Femur (tissue), 1 donor: ENCODE measurements around the gene NDUFS2.

ENCODE experiments used
- DNase-seq: peaks from one replicate; pipeline ENCODE4 v3.0.0-alpha.2; 2017

The NDUFS2 gene

DNA sequence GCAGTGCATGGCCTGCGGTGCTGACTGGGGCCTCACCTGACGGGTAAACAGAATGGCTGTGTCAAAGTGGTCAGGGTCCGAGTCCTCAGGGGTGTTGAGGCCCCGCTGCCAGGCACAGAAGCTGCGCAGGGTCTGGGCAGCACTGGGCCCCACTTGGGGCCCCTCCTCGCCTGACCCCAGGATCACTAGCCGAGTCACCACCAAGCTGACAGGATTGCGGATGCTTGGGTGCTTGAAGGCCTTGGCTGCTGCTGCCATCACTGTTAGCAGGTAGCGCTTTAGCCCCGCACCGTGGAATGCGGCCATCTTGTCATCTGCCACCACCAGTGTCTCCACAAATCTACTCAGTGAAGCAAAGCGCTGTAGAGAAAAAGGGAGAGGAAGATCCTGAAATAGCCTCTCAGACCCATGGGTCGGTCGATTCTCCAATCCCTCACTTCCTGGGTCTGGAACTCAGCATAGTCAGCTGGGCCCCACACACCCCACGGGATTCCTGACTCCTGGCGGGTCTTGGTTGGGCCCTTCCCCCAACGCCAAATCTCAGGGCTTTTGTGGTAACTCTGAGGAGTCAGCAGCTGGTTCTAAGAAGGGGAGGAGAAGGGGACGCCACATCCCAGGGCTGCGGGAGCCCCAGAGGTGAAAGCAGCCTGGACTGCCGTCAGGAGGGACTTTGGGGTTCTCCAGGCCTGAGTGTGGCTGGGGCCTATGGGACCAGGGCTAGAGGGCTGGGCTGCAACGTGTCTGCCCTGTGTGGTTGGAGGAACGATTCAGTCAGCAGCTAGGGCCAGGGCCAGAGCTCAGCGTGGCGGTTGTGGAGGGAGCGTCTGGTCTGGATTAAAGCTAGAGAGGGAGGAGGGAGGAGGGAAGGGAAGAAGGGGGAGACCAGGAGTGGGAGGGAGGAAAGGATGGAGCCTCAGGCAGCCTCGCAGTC lies 5.4 kb upstream of the NDUFS2 start:
- DNase-seq = peak; percentile 93

GRCh38 chr1:161197560-161198193 lies 4.5 kb upstream of the NDUFS2 start:
- no peak for DNase-seq

GRCh38 chr1:161198194-161198896 lies 3.8 kb upstream of the NDUFS2 start:
- peak; percentile 82 for DNase-seq

DNA sequence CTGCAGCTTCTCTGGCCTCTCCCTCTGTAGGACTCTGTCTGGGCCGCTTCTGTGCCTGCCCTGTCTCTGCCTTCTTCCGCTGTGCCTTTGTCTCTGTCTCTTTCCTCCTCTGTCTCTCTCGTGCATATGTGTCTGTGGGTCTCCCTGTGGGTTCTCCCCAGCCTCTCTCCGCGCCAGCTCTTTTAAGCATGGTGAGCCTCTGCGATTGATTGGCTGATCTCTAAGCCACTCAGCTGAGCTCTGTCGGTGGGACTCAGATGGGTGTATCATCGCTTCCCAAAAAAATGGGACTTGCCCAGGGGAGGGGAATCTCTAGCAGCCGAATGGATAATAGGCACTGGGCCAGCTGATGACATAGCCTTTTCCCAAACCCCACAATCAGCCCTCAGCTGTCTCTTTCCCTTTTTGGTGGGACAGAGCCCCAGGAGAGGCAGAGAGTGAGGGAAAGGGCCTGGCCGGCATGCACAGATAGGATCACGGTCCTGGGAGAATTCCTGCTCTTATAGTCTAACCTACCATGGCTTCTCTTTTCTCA lies 3.2 kb upstream of the NDUFS2 start, which contains the start of gene ADAMTS4:
TSS of gene ADAMTS4 (minus strand) at position 158 of the 535 bp plus-strand sequence. CDS start 427 bp downstream, outside the sequence.
- peak; percentile 90 for DNase-seq

DNA sequence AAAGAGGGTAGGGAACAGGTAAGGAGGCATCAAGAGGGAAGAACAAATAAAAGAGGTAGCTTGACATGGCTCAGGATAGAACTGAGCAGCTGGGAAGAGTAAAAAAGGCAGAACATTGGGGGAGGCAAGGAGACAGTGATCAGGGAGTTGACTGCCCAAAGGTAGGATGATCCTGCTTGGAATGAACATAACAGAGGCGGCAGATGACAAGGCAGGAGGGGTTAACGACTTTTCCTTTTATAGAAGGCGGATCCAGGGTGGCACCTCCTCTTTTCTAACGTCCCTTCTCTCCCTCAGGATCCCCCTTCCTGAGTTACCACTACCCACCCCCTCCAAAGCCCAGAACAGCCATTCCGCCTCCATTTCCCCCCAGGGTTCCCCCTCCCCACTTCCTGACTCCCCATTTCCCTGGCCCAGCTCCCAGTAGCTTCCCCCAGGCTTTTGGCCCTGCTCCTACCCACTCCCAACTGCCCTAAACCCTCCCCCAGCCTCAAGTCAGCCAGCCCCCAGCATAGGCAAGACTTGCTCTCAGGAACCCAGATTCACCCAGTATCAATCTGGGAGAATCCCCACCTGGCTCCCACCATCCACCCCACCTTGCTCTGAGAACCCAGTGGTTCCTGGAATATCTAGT lies 2.5 kb upstream of the NDUFS2 start:
- DNase-seq = peak; percentile 61

DNA sequence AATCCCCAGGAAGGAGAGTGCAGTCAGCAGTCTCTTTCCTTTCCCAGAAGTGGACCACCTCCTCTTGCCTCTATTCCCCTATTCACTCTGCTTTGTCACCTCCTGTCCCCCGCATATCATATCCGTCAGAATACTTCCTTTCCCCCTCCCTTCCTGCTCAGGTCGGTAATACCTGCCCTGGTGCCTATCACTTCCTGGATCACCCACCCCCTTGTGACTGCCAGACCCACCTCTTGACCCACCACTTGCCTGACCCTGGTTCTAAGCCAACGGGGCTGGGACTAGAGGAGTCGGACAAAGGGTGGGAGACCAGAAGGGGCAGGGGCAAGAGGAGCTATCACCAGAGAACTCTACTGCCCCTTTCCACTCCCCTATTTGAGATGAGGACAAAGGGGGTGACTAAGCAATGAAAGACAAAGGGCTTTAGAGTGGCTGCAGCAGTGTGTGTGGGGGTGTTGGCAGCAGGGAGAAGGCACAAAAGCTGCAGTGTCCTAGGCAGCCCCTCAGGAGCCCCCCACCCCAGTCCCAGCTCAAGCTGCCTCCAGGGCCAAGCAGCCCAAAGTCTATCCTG lies 1.7 kb upstream of the NDUFS2 start:
- DNase-seq = no peak

DNA sequence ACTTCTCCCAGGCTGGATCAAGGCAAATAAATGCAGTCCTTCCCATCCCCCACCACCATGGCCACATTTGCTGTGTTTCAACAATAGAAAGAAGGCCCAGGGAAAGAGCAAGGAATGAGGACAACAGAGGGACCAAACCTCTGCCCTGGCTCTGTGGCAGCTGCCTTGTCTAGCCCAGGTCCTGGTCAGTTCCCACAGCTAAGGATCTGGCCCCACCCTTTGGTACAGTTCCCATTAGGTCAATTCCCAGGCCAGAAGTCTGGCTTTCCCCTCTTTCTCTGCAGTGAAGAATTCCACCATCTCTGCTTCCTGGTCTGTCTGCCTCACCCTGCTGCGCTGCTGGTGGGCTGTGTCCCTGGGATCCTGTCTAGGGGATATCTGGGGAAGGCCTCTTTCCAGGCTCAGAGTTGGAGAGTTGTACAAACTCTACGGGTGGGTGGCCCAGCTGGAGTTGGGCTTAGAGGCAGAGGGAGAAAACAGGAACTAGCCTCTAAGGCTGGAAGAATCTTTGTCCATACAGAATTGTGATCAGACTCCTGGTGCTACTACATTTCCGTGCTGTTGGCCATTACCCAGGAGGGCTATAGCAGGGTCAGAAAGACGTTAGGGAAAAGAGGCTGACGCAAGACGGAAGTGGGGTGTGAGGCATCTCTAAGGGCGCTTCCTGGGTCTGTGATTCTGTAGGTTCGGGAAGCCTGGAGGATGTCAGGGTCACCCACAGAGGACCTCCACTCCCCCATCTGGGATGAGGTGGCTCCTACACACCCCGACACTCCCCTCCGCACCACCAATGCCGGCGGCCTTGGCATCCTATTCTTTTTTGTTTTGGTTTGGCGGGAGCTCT lies 953 bp upstream of the NDUFS2 start:
- peak; percentile 60 for DNase-seq

DNA sequence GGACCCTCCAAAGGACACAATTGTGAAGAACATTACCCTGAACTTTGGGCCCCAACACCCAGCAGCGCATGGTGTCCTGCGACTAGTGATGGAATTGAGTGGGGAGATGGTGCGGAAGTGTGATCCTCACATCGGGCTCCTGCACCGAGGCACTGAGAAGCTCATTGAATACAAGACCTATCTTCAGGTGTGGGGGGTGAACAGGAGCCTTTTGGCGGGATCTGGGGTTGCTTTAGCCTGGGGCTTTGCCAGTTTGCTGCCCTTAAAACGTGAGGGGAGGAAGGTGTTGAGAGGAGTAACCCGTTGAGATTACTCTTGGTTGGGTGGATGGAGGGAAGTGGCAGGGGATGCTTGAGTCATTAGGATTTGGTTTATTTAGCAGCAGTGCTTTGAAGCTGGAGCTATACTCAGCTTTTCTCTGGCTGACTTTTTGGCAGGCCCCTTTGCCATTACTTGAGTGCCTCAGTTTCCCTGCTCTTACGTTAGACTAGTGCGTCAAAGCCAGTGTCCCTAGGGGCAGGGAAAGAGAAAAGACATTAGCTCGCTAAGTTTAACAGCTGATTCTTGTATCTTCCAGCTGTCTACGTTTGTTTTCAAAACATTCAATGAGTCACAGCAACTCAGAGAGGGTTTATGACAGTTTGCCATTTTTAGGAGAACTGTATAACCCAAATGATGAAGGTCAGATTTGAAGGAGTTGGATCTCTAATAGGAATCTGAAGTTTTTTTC lies 4.4 kb downstream of the NDUFS2 start:
- no peak for DNase-seq

- DNase-seq = no peak
Measured at GRCh38 chr1:161207173-161207572, 5.0 kb downstream of the NDUFS2 start.

- DNase-seq = peak; percentile 78
Measured at GRCh38 chr1:161209790-161210409, 7.7 kb downstream of the NDUFS2 start.

- DNase-seq = no peak
Measured at GRCh38 chr1:161214369-161214768, 12.2 kb downstream of the NDUFS2 start.

GRCh38 chr1:161215076-161215475 lies 12.9 kb downstream of the NDUFS2 start, which contains the start of gene FCER1G:
FCER1G (plus strand) TSS chr1:161215295; CDS start chr1:161215322, 27 bp downstream.
- DNase-seq = no peak

DNA sequence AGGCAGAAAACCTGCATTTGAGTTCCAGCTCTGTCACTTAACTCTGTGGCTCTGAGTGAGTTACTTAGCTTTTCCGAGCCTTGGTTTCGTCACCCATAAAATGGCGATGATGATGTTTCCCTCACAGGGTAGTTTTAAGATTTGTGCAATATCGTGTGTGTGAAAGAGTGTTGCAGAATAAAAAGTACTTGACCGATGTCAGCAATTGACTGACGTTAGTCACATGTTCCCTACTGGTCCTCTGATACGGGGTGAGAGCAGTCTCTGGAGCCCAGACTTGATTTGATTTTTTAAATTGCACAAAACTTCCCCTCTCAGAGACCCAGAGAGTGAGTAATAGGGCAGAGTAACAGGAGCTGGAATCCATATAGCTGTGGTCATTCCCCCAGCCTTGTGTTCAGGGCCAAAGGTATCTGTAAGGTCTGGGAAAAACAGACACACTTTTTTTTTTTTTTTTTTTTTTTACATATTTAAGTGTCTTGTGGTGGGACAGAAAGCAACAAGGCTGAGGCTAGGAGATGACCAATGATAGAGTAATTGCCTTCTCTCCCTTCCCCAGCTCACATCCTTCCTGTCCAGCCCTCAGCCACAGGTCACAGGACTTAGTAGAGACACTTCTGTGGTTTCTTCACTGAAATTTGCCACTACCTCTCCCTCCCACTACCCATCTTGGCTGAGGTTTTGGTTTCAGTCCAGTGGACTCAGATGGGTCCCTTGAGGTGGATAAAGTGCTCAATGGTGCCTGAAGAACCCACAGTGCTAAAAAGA lies 15.0 kb downstream of the NDUFS2 start:
- no peak for DNase-seq

- DNase-seq = no peak
Measured at GRCh38 chr1:161217831-161218230, 15.7 kb downstream of the NDUFS2 start.

DNA sequence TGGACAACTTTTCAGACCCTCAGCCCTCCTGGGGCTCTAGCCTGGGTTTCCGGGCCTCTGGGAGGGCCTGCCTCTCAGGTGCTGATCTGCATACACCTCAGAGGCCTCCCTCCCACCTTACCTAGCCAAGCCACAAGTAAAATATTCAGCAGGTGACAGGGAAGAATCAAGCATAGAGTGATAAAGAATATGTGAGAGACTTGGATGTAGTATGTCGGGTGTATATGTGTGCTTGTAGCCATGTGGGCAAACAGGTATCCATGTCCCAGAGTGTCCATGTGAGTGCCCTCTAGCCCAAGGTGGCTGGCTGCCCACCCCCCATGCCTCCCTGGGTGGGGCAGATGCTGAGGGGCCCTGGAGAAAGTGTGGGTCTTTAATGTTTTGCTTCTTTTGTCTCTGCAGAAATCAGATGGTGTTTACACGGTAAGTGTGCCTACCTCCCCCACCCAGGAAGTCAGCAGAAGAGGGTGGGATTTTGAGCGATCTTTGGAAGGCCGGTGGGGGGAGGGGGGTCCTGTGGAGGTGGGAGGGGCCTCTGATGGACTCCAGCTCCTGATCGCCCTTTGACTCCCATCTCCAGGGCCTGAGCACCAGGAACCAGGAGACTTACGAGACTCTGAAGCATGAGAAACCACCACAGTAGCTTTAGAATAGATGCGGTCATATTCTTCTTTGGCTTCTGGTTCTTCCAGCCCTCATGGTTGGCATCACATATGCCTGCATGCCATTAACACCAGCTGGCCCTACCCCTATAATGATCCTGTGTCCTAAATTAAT lies 16.3 kb downstream of the NDUFS2 start:
- DNase-seq = no peak

DNA sequence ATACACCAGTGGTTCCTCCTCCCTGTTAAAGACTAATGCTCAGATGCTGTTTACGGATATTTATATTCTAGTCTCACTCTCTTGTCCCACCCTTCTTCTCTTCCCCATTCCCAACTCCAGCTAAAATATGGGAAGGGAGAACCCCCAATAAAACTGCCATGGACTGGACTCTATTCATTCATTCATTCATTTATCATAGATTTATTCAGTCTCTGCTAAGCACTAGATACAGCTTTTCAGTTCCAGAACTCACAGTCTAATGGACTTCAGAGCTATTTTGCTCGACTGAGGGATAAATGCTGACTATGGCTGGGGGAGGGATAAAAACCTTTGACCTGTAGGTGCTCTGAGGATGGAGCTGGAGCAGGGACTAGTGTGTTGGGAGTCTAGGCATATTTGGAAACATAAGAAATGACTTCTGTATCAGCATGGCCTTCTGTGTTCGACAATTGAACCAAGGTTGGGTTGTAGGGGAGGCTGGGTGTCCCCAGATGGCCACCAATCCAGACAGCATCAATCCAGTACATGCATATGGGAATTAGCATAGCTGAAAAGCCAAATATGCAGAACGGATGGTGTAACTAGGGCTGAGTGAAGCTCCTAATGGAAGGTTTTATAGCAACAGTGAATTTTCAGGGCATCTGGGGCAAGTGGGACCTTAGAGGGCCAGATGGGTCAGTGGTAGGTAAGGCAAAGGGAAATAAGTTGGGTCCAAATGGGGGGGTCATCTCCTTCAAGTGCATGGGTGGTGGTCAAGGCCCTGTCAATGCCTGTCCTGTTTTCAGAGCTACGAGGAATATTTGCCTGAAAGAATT lies 17.1 kb downstream of the NDUFS2 start:
- no peak for DNase-seq

DNA sequence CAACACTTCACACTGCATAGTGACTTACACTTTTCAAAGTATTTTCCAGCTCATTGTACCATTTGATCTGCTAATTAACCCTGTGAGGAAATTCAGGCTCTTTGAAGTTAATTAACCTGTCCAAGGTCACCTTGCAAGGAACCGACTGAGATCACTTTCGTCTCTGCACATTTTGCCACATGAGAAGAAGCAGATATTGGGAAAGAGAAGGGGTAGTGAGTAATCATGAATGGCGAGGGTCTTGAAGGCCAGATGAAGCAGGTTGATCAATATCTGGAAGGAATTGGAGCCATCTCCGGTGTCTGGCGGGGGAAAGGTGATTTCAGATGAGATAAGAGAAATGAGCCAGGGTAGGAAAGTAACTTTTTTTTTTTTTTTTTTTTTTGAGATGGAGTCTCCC lies 17.8 kb downstream of the NDUFS2 start:
- no peak for DNase-seq
